RWPE2 (cell line): ENCODE results near the gene FOXQ1.
A peak's percentile ranks its signal among the peaks of the same experiment; 100 is the strongest.

Source experiments
- ATAC-seq: fragments of 200-7000 bp; cut with Tn5 transposase; 3 replicates; pipeline ENCODE4 v1.9.1; 2021; ENCODE audit warnings: low read depth
- DNase-seq: peaks from one replicate; pipeline ENCODE4 v3.0.0-alpha.2; 2020; ENCODE audit warnings: low spot score
- H3K27ac ChIP-seq: fragments of 450-650 bp; 2 replicates; pipeline ENCODE4 v1.5.1; 2017; ENCODE audit warnings: mild to moderate bottlenecking; ENCODE audit not compliant: poor library complexity, severe bottlenecking
- H3K27me3 ChIP-seq: fragments of 250-450 bp; sonication (Bioruptor Pico); 2 replicates; pipeline ENCODE4 v1.5.1; 2021; ENCODE audit warnings: mild to moderate bottlenecking, moderate library complexity; ENCODE audit not compliant: insufficient read depth, poor library complexity, severe bottlenecking
- H3K36me3 ChIP-seq: fragments of 250-450 bp; sonication (Bioruptor Pico); 2 replicates; pipeline ENCODE4 v1.5.1; 2020; ENCODE audit warnings: low read depth, mild to moderate bottlenecking, moderate library complexity
- H3K4me1 ChIP-seq: fragments of 250-450 bp; sonication (Bioruptor Pico); 2 replicates; pipeline ENCODE4 v1.5.1; 2021; ENCODE audit warnings: mild to moderate bottlenecking, moderate library complexity; ENCODE audit not compliant: insufficient read depth, poor library complexity, severe bottlenecking
- H3K4me3 ChIP-seq: fragments of 250-450 bp; sonication (Bioruptor Pico); 2 replicates; pipeline ENCODE4 v1.5.1; 2021; ENCODE audit warnings: mild to moderate bottlenecking, moderate library complexity; ENCODE audit not compliant: severe bottlenecking
- H3K9me3 ChIP-seq: fragments of 250-450 bp; sonication (Bioruptor Pico); 2 replicates; pipeline ENCODE4 v1.5.1; 2021; ENCODE audit warnings: mild to moderate bottlenecking, moderate library complexity; ENCODE audit not compliant: severe bottlenecking
- CTCF ChIP-seq: fragments of 450-650 bp; IDR thresholded peaks from one replicate; pipeline ENCODE4 v1.5.1; 2017; ENCODE audit warnings: mild to moderate bottlenecking, moderate library complexity; ENCODE audit not compliant: poor library complexity, severe bottlenecking

The FOXQ1 gene

GRCh38 chr6:1281746-1282145 is 30.2 kb upstream of the FOXQ1 start:
- no peak for TF ChIP-seq CTCF
- Histone ChIP-seq H3K9me3 (no peaks in the 10 kb centered on the region), H3K4me1 (peaks cover 14% of the 10 kb centered on the region), H3K4me3 (no peak overlapping the region), H3K36me3 (no peaks in the 10 kb centered on the region), H3K27me3 (no peaks in the 10 kb centered on the region), H3K27ac (no peak overlapping the region)
- ATAC-seq (no peak), DNase-seq (no peak)

GRCh38 chr6:1283501-1283900 is 28.4 kb upstream of the FOXQ1 start:
- Histone ChIP-seq H3K27ac (no peak overlapping the region), H3K27me3 (no peaks in the 10 kb centered on the region), H3K4me1 (peaks cover 27% of the 10 kb centered on the region), H3K36me3 (no peaks in the 10 kb centered on the region), H3K4me3 (no peak overlapping the region), H3K9me3 (no peaks in the 10 kb centered on the region)
- no peak for TF ChIP-seq CTCF
- DNase-seq (no peak), ATAC-seq (no peak)

DNA sequence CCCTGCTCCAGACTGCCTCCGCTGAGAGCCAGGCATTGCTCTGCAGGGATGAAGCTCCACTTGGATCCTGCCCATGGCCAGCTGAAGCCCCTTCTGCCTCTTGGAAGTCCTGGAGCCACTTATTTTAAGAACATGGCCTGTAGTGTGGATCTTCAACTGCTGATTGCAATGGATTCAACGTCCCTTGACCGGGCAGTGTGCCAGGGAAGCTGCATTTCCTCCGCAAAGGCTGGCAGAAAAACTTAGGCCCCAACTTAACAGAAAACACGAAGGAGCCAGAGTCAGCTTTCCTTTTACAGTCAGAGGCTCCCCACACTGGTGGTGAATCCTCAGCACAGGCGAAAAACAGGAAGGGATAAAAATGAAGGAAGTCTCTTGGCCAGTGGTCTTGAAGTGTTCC is 26.3 kb upstream of the FOXQ1 start:
- DNase-seq (no peak), ATAC-seq (no peak)
- peak overlapping the region; percentile 98 for H3K27ac ChIP-seq
- H3K27me3 ChIP-seq, result no peaks in the 10 kb centered on the region
- H3K9me3 ChIP-seq, result no peaks in the 10 kb centered on the region
- no peaks in the 10 kb centered on the region for H3K36me3 ChIP-seq
- TF ChIP-seq CTCF, result no peak
- no peak overlapping the region for H3K4me3 ChIP-seq
- H3K4me1 ChIP-seq, result peaks cover 30% of the 10 kb centered on the region

DNA sequence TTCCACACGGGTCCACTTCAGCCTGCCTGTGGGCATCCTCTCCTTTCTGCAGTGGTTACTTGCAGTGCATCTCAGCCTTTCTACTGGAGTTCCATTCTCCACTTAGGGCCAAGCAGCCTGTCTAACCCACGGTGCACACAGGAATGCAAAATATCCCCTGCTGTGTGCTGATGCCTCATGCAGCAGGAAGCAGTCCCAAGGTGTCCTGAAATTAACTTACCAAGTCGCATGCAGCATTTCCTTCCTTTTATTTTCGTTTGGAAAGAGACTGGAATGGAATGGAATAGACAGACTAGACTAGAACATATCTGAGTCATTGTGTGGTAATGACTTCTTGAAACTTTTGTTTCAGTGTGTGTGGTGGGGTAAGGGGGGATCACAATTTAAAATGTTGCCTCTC is 25.9 kb upstream of the FOXQ1 start:
- H3K4me1 ChIP-seq, result peaks cover 30% of the 10 kb centered on the region
- no peak for TF ChIP-seq CTCF
- ATAC-seq (no peak), DNase-seq (no peak)
- H3K4me3 ChIP-seq, result no peak overlapping the region
- no peaks in the 10 kb centered on the region for H3K36me3 ChIP-seq
- H3K27me3 ChIP-seq, result no peaks in the 10 kb centered on the region
- H3K27ac ChIP-seq, result peak overlapping the region; percentile 98
- no peaks in the 10 kb centered on the region for H3K9me3 ChIP-seq

- DNase-seq, result peak; percentile 96
- H3K4me3 ChIP-seq, result no peak overlapping the region
- H3K27ac ChIP-seq, result peak overlapping the region; percentile 98
- no peaks in the 10 kb centered on the region for H3K9me3 ChIP-seq
- H3K4me1 ChIP-seq, result peaks cover 30% of the 10 kb centered on the region
- ATAC-seq, result peak; percentile 98
- no peak for TF ChIP-seq CTCF
- H3K36me3 ChIP-seq, result no peaks in the 10 kb centered on the region
- no peaks in the 10 kb centered on the region for H3K27me3 ChIP-seq
Measured at GRCh38 chr6:1287103-1287591, 24.8 kb upstream of the FOXQ1 start.
